GM12872 (cell line): ENCODE data around the gene PLEKHA7.

Source experiments
- CTCF ChIP-seq: IDR thresholded peaks from 3 replicates; pipeline ENCODE4 v1.5.1; 2011; ENCODE audit warnings: low read depth, mild to moderate bottlenecking, low read length, moderate library complexity; ENCODE audit not compliant: insufficient read depth

Gene PLEKHA7

GRCh38 chr11:16928044-16928443 is 86.2 kb downstream of the PLEKHA7 start:
- no peak for TF ChIP-seq CTCF

- TF ChIP-seq CTCF, result no peak
These were observed 87.2 kb downstream of the PLEKHA7 start for GRCh38 chr11:16926883-16927626.

DNA sequence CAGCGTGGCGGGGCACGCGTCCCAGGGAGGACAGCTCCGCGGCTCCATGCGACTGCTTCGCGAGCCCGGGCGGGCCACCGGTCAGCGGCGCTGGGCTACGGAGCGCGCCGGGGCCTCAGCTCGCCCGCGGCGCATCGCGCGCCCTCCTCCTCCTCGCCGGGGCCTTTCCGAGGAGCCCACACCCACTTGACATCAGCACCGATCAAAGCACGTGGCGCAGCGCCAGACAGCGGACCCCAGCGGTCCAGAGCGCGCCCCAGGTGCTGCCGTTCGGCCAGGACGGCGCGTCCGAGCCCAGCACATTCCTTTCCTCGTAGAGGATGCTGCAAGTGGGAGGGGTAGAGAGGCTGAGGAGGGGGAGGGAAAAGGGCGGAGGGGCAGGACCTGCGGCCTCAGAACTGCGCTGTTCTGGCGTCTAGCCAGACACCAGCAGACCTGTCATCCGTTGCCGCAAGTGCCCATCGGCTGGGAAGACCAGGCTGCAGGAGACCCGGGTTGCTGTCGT is 88.6 kb downstream of the PLEKHA7 start:
- no peak for TF ChIP-seq CTCF

DNA sequence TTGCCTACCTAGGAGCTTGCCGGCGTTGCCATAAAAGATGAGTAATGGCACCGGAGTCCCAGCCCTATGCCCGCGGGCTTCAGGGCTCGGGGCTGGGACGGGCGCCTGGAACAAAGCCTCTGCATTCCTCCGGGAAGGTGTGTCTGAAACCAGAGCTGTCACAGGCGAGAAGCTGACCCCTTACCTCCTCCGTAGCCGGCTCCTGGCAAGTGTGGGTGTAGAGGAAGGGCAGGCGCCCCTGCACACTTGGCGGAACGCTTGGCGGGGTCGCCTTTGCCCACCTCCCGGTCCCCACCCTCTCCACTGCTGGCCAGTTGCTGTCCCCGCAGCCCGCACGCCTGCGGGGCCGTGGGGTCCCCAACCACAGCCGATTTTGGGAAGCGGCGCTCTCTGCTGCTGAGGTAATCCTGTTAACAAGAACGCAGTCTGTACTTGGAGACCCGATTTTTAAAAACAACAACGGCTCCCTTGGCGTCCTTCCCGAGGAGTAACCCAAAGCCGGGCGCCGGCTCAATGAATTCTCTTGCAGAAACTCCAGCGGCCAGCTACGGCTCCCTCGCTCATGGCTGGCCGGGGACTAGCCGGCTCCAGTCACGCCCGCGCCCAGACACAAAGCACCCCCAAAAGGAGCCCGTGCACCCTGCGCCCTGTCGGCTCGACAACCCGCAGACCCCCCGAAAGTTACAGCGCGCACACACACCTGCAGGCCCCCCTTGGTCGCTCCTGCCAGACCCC is 89.2 kb downstream of the PLEKHA7 start:
- TF ChIP-seq CTCF, result no peak

DNA sequence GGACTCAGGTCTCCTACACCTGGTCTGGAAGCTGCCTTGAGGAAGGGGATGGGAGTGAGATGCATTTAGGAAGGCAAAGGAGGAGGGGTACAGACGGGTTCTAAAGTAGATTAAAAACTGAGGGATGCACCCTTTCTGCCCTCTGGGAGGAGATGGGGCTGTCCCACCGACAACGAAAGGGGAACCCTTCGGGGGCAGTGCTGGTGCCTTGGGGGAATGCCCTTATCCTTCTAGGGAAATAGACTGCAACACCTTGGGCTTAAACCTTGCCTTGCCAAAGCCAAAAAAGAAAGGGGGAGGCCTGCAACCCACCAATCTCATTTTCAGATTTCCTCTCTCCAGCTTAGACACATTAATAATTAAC is 89.8 kb downstream of the PLEKHA7 start:
- TF ChIP-seq CTCF, result no peak

DNA sequence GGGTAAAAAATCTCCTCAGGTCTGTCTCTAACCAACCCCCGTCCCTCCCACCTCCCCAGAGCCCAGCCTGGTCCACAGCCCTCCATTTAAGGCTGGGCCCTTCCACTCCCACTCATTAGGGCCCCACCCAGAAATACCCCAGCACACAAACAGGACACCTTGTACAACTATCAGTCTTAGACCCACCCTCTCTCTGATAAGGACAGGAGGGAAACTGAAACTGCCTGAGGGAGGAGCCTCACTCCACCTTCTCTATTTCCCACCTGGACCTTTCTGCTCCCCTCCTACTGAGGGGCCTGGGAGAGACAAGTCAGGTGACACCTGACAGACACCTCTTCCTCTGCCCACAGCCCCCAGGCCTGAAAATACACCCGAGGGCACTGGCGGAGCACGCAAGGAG is 90.2 kb downstream of the PLEKHA7 start:
- TF ChIP-seq CTCF, result no peak

GRCh38 chr11:16921668-16922067 is 92.5 kb downstream of the PLEKHA7 start:
- no peak for TF ChIP-seq CTCF
